GM19468 (cell line): ENCODE results near the gene RYR3.

Source experiments
- ATAC-seq: cut with Tn5 transposase; IDR thresholded peaks from one replicate; pipeline ENCODE4 v1.9.1; 2021; ENCODE audit warnings: mild to moderate bottlenecking, moderate library complexity, moderate number of reproducible peaks; ENCODE audit not compliant: unreplicated experiment; ENCODE audit errors: extremely low read depth

The RYR3 gene

GRCh38 chr15:33903661-33904060, 592.9 kb downstream of the RYR3 start:
- no peak for ATAC-seq

GRCh38 chr15:33907326-33907725, 596.6 kb downstream of the RYR3 start:
- ATAC-seq, result no peak

- no peak for ATAC-seq
Measured at GRCh38 chr15:33908406-33908805, 597.6 kb downstream of the RYR3 start.

GRCh38 chr15:33910741-33911140, 600.0 kb downstream of the RYR3 start:
- ATAC-seq, result no peak

GRCh38 chr15:33912326-33912725, 601.6 kb downstream of the RYR3 start:
- no peak for ATAC-seq

GRCh38 chr15:33913459-33913858, 602.7 kb downstream of the RYR3 start:
- no peak for ATAC-seq
